Measurements from ENCODE around the gene ZNF385B. TPM values are rescaled to one million over a fixed set of nuclear protein-coding genes. Genes with fewer than 3 reads are reported as not detected.

The ZNF385B gene
- total RNA-seq, 1 experiment from 2014 or later, result 0.28 TPM

DNA sequence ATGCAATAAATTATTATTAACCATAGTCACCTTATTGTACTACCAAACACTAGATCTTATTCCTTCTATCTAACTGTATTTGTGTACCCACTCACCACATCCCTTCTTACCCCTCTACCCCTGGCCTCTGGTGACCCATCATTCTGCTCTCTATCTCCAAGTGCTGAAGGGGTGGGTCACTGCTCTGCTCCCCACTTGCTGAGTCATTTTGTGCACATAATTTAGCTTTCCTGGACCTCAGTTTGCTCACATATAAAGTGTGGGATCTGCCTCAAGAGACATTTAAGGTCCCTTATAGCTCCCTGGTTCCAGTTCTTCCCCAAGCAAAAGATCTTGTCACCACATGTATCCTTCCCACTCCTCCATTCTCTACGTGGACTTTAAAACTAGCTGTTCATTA is 169.4 kb downstream of the ZNF385B start:
- no TSS peak for BruUV-seq (replicated peaks)
- CTCF ChIA-PET, result no interaction called here

DNA sequence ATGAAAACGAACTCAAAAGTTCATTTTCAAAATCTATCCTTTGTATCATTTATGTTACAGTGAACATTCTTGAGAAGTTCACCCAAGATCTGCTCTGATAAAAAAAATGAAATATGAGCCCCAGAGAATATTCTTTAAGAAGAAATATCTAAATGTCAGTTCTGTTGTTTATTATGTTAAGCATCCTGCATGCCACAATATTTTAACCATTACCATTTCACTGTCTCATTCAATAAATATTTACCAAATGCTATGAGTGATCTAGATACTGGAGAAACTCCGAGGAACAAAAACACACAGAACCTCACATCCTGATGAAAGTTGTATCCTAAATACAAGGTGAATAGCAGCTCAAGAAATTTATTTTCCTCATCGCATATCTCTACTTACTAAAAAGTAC is 170.2 kb downstream of the ZNF385B start:
- Histone ChIP-seq H3K27me3 (ENCODE audit: control insufficient read depth, insufficient read depth, low read length) (no peaks in the 10 kb centered on the region), H3K27ac (ENCODE audit: low read length) (no peak overlapping the region), H3K9me3 (ENCODE audit: control insufficient read depth, insufficient read depth, low read depth, low read length) (no peaks in the 10 kb centered on the region), H3K36me3 (ENCODE audit: control insufficient read depth, insufficient read depth, low read length) (no peaks in the 10 kb centered on the region), H3K4me1 (ENCODE audit: control insufficient read depth, insufficient read depth, low read length) (no peaks in the 10 kb centered on the region), H3K4me3 (ENCODE audit: low read depth in 2 of 2, low read length in 2 of 2) (no peak overlapping the region)
- intact Hi-C loops (cut with micrococcal nuclease; ENCODE audit: unreplicated experiment) (no loop called here), in situ Hi-C loops (cut with HindIII; ENCODE audit: low pct_unique_long_range_greater_than_20kb, low sequenced_read_pairs) (no loop called here)
- POLR2A ChIA-PET, result no interaction called here
- TF ChIP-seq, protein P1, sequence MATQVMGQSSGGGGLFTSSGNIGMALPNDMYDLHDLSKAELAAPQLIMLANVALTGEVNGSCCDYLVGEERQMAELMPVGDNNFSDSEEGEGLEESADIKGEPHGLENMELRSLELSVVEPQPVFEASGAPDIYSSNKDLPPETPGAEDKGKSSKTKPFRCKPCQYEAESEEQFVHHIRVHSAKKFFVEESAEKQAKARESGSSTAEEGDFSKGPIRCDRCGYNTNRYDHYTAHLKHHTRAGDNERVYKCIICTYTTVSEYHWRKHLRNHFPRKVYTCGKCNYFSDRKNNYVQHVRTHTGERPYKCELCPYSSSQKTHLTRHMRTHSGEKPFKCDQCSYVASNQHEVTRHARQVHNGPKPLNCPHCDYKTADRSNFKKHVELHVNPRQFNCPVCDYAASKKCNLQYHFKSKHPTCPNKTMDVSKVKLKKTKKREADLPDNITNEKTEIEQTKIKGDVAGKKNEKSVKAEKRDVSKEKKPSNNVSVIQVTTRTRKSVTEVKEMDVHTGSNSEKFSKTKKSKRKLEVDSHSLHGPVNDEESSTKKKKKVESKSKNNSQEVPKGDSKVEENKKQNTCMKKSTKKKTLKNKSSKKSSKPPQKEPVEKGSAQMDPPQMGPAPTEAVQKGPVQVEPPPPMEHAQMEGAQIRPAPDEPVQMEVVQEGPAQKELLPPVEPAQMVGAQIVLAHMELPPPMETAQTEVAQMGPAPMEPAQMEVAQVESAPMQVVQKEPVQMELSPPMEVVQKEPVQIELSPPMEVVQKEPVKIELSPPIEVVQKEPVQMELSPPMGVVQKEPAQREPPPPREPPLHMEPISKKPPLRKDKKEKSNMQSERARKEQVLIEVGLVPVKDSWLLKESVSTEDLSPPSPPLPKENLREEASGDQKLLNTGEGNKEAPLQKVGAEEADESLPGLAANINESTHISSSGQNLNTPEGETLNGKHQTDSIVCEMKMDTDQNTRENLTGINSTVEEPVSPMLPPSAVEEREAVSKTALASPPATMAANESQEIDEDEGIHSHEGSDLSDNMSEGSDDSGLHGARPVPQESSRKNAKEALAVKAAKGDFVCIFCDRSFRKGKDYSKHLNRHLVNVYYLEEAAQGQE (IDR thresholded peaks at IDR 0.05; ENCODE audit: insufficient read depth in 1 of 2, low read depth in 2 of 2, low read length in 1 of 2), result no peak
- no peak for TF ChIP-seq TCF7L2 (IDR thresholded peaks at IDR 0.05; ENCODE audit: low read depth, low read length)
- no peak for TF ChIP-seq POLR2AphosphoS5 (IDR thresholded peaks at IDR 0.05; ENCODE audit: low read depth, low read length)
- TF ChIP-seq, protein P2, sequence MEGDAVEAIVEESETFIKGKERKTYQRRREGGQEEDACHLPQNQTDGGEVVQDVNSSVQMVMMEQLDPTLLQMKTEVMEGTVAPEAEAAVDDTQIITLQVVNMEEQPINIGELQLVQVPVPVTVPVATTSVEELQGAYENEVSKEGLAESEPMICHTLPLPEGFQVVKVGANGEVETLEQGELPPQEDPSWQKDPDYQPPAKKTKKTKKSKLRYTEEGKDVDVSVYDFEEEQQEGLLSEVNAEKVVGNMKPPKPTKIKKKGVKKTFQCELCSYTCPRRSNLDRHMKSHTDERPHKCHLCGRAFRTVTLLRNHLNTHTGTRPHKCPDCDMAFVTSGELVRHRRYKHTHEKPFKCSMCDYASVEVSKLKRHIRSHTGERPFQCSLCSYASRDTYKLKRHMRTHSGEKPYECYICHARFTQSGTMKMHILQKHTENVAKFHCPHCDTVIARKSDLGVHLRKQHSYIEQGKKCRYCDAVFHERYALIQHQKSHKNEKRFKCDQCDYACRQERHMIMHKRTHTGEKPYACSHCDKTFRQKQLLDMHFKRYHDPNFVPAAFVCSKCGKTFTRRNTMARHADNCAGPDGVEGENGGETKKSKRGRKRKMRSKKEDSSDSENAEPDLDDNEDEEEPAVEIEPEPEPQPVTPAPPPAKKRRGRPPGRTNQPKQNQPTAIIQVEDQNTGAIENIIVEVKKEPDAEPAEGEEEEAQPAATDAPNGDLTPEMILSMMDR (IDR thresholded peaks at IDR 0.05), result no peak
- no peak for TF ChIP-seq SIN3A (IDR thresholded peaks at IDR 0.05; ENCODE audit: borderline replicate concordance, insufficient read depth, low read depth, low read length)
- CTCF ChIA-PET, result no interaction called here
- no TSS peak for BruUV-seq (replicated peaks)
- no peak for ATAC-seq
- DNase-seq (ENCODE audit: low read depth, low spot score), result no peak

More for the DNA sequence above, 169.4 kb downstream of the ZNF385B start:
- no peak overlapping the region for H3K4me3 ChIP-seq (ENCODE audit: low read depth in 2 of 2, low read length in 2 of 2)
- in situ Hi-C loops (cut with HindIII; ENCODE audit: low pct_unique_long_range_greater_than_20kb, low sequenced_read_pairs) (no loop called here), intact Hi-C loops (cut with micrococcal nuclease; ENCODE audit: unreplicated experiment) (no loop called here)
- no peaks in the 10 kb centered on the region for H3K36me3 ChIP-seq (ENCODE audit: control insufficient read depth, insufficient read depth, low read length)
- H3K27me3 ChIP-seq (ENCODE audit: control insufficient read depth, insufficient read depth, low read length), result no peaks in the 10 kb centered on the region
- TF ChIP-seq, protein P2 (IDR thresholded peaks at IDR 0.05), result no peak
- TF ChIP-seq TCF7L2 (IDR thresholded peaks at IDR 0.05; ENCODE audit: low read depth, low read length) (no peak), SIN3A (IDR thresholded peaks at IDR 0.05; ENCODE audit: borderline replicate concordance, insufficient read depth, low read depth, low read length) (no peak), POLR2AphosphoS5 (IDR thresholded peaks at IDR 0.05; ENCODE audit: low read depth, low read length) (no peak)
- TF ChIP-seq, protein P1 (IDR thresholded peaks at IDR 0.05; ENCODE audit: insufficient read depth in 1 of 2, low read depth in 2 of 2, low read length in 1 of 2), result no peak
- ATAC-seq, result no peak
- H3K9me3 ChIP-seq (ENCODE audit: control insufficient read depth, insufficient read depth, low read depth, low read length), result no peaks in the 10 kb centered on the region
- H3K27ac ChIP-seq (ENCODE audit: low read length), result no peak overlapping the region
- no peaks in the 10 kb centered on the region for H3K4me1 ChIP-seq (ENCODE audit: control insufficient read depth, insufficient read depth, low read length)
- POLR2A ChIA-PET, result no interaction called here
- DNase-seq (ENCODE audit: low read depth, low spot score), result no peak

Measured in Panc1 (cell line).